ENCODE measurements around the gene C9. TPM values are rescaled to one million over a fixed set of nuclear protein-coding genes. Genes with fewer than 3 reads are reported as not detected.

The C9 gene
- total RNA-seq, 4 donors from 2014 or later, result 0.38 to 1.3 TPM; not detected in 2

DNA sequence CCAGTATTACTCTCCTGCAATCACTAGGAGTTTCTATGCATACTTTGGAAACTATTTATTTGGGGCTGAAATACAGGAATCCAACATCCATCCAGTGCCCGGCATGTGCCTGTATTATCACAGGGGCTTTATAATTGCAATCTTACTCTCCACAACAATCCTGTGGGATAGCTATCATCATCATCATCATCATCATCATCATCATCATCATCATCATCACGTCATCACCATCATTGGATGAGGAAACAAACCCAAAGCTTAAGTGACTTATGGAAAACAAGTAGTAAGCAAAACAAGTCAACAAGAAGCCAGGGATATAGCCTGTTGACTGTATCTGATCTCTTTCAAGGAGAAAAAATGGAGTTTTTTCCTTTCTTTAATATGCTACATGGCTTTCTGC lies 97.1 kb downstream of the C9 start:
- TF ChIP-seq, protein P1, sequence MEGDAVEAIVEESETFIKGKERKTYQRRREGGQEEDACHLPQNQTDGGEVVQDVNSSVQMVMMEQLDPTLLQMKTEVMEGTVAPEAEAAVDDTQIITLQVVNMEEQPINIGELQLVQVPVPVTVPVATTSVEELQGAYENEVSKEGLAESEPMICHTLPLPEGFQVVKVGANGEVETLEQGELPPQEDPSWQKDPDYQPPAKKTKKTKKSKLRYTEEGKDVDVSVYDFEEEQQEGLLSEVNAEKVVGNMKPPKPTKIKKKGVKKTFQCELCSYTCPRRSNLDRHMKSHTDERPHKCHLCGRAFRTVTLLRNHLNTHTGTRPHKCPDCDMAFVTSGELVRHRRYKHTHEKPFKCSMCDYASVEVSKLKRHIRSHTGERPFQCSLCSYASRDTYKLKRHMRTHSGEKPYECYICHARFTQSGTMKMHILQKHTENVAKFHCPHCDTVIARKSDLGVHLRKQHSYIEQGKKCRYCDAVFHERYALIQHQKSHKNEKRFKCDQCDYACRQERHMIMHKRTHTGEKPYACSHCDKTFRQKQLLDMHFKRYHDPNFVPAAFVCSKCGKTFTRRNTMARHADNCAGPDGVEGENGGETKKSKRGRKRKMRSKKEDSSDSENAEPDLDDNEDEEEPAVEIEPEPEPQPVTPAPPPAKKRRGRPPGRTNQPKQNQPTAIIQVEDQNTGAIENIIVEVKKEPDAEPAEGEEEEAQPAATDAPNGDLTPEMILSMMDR (IDR thresholded peaks at IDR 0.05; ENCODE audit: low read depth), result no peak

DNA sequence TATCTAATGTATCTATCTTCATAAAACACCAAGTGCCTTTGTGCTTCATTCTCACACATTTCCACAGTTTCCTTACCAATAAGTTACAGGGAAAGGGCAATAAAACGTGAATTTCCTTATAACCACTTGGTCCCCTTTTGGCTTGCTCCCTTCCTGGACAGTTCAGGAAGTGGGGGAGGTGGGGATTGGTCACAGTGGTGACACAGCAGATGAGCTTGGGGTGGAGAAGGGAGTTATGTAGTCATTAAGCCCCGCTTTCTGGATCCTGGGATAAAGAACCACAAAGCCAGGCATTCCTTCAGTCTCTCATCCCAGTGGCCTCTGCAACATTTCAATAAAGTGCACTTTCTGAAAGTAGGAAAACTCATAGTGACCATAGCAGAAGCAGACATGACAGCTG lies 97.9 kb downstream of the C9 start:
- TF ChIP-seq, protein P1 (IDR thresholded peaks at IDR 0.05; ENCODE audit: low read depth), result no peak

DNA sequence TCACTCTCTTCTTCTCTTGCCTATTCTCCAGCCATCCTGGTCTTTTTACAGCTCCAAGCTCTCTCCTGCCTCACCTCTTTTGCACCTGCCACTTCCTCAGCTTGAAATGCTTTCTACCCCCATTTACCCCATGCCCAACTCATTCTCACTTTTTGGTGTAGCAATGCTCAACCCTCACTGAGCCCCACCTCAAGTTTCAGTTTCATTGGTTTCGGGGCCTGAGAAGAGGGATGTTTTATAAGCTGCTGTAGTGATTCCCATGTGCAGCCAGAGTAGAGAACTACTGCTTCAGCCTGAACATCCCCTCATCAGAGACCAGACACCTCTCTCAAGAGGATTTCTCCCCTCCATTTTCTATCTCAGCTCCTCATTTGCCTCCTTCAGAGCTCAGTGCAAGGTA lies 99.8 kb downstream of the C9 start:
- TF ChIP-seq, protein P1 (IDR thresholded peaks at IDR 0.05; ENCODE audit: low read depth), result no peak

DNA sequence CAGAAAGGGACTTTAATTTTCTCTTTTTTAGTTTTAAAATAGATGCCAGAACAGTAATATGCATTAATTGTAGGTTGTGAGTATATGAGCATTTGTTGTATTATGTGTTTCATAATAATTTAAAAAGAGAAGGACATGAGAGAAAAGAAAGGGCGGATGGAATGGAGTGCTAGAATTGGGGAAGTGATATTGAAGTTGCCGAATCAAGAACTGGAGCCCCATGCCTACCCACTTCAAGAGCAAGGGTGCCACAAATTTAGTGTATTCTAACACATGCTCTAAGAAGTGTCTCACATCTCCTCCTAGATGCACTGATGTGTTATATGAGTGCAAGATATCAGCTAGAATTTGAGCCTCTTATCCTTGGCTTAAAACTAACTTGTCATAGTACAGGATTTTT lies 101.3 kb downstream of the C9 start:
- TF ChIP-seq, protein P1 (IDR thresholded peaks at IDR 0.05; ENCODE audit: low read depth), result no peak

DNA sequence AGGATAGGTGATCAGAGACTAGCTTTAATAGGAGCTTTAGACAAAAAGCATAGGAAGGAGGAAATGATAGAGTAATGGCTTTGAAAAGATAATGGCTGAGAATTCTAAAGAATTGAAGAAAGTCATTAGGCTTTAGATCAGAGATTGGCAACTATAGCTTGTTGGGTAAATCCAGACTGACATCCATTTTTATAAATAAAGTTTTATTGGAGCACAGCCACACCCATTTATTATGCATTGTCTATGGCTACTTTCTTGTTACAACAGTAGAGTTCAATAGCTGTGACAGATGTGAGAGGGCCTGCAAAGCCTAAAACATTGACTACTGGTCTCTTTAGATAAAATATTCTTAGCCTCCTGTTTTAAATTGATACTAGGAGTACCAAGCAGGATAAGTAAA lies 104.2 kb downstream of the C9 start:
- TF ChIP-seq, protein P1 (IDR thresholded peaks at IDR 0.05; ENCODE audit: low read depth), result no peak

DNA sequence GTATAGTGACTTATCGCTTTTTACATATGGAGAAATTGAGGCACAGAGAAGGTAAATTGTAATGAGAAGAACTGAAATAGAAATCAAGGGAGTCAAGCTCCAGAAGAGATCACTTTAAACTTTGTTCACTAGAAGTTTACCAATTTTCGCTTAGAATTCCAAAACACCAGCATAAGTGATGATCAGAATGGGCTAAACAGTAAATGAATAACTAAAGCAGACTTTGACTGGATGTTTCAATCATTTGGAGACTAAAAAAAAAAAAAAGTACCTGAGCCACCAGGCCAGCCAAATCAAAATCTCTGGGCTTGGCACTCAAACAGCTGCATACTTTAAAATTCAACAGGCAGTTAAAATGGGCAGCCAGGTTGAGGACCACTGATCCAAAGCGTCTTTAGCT lies 106.7 kb downstream of the C9 start:
- TF ChIP-seq, protein P1 (IDR thresholded peaks at IDR 0.05; ENCODE audit: low read depth), result no peak

DNA sequence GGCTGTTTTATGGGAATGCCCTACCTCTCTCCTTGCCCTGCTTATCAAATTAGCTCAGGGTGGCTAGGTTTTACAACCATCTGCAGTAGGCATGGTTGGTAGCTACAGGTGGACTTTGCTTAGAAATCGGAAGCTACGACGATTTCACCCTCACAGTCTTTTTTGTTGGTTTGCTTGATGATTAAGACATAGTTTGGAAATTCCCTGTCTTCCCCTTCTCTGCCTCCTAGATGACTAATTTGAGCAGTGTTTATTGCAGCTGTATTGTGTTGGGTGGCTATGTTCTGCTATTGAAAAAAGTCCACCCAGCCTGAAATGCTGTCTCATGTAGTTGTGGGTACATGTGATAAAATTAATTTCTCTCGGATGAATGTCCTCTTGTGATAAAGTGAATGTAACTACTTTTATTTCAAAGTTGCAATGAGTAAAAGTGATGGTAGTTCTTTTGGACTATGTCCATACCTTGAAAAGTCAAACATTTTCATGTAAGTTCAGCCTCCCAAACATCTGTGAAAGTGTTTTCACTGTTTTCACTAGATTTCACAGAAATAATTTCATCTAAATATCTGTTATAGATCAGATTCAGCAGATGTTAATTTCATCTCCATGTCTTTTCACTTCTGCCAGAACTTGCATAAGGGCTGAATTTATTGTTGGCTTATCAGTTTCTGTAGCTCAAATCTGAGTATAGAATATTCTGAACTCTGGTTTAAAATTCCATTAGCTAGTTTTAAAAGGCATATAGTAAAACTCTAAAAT lies 107.6 kb downstream of the C9 start:
- TF ChIP-seq, protein P1 (IDR thresholded peaks at IDR 0.05; ENCODE audit: low read depth), result no peak
